ENCODE data around the gene APEX1.
A peak's percentile ranks its signal among the peaks of the same experiment; 100 is the strongest.

Gene APEX1

DNA sequence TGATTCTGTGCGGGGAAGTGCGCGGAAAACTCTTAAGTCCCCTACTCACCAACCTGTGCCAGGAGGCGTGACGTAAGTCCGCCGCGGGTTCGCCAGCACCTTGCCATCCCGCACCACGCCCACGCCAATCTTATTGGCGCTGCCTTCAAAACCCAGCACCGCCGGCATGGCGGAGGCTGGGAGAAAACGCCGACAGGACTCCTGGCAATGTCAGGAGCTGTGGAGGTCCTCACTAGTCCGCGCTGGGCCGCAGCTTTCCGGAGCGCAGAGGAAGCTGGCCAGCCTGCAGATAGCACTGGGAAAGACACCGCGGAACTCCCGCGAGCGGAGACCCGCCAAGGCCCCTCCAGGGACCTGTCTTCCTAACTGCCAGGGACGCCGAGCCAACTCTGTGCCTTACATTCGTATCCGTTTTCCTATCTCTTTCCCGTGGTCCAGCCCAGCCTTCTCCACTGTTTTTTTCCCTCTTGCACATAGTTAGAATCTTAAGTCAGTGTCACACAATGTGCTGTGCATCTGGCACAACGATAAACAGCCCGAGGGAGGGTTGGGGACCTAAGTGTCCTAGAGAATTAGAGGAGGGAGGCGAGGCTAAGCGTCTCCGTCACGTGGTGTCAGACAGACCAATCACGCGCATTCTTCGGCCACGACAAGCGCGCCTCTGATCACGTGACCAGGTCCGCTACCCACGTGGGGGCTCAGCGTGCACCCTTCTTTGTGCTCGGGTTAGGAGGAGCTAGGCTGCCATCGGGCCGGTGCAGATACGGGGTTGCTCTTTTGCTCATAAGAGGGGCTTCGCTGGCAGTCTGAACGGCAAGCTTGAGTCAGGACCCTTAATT lies at the start of gene APEX1, which contains the start of gene OSGEP:
APEX1 (plus strand) TSS at position 711 of the 839 bp plus-strand sequence. CDS start 420 bp downstream, outside the sequence.
OSGEP (minus strand) TSS at position 297 of the 839 bp plus-strand sequence; CDS start at position 168, 129 bp downstream.
- peak; percentile 84 to 95 (median 93) for DNase-seq (ENCODE audit: low read depth in 4 of 4, low spot score in 1 of 4)

DNA sequence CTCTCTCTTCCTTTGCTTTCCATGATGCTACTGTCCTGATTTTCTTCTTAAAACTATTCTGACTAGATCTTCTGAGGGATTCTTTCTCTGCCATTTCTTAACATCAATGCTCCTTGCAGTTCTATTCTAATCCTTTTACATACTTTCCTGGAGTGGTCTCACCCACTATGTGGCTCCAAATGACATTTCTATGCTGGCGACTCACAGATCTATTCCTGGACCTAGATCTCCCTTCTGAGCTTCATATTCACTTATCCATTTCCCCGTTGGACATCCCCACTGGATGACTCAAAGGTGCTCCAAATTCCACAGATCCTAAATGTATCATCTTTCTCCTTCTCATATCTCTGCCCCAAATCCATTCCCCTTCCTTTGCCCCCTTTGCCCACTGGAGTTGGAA lies 45.8 kb upstream of the APEX1 start:
- DNase-seq (ENCODE audit: low read depth in 4 of 4, low spot score in 1 of 4): no peak

DNA sequence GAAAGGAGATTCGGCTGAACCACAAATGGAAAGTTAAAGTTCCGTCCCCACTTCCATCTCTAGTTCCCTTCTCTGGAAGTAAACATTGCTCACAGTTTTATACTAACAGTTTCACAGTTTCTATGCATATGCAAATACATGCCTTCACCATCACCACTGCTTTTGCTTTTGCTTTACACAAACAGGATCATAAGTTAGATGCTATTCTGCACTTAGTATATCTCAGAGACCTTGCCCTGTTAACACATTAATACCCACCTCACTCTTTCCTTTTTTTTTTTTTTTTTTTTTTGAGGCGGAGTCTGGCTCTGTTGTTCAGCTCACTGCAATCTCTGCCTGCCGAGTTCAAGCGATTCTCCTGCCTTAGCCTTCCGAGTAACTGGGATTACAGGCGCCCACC lies 42.6 kb upstream of the APEX1 start:
- no peak for DNase-seq (ENCODE audit: low read depth in 4 of 4, low spot score in 1 of 4)

DNA sequence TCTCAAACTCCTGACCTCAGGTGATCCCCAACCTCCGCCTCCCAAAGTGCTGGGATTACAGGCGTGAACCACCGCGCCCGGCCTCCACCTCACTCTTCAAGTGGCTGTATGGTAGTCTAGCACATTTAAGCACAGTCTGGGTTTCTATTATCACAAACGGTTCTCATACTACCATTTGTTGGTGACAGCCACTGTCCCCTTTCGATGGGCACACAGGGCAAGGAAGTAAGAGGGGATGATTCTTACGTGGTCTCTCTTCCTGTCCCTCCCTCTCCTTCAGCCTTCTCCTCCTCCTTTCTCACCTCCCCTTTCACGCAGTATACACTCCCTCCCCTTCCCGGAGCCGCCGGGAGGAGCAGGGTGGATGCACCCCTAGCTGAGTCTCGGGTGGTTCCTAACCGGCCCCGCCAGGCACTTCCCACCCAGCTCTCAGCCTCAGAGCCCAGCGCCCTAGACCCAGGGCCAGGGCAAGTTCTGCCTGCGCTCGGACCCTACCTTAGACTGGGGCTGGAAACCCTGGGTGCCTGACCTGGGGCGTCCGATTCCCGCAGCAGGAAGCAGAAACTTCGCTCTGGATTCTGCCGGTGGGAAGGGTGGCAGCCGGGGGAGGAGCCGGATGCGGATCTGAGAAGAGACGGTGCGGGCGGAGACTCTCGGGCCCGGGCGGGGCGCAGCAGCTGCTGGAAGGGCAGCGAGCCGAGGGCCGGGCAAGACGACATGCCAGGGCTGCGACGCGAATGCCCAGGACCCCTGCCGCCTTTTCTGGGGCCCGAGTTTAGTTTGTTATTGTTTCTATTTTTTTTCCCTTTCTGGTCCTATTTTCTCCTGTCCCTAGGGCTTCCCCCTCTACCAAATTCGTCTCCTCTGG lies 41.9 kb upstream of the APEX1 start, which contains the start of gene TEP1:
TEP1 (minus strand) TSS at position 626 of the 868 bp plus-strand sequence. CDS start 5,062 bp downstream, outside the sequence.
- DNase-seq (ENCODE audit: low read depth in 4 of 4, low spot score in 1 of 4): peak; percentile 44 to 73 (median 58)

- no peak for DNase-seq (ENCODE audit: low read depth in 4 of 4, low spot score in 1 of 4)
Measured at GRCh38 chr14:20413744-20414082, 41.3 kb upstream of the APEX1 start.

- DNase-seq (ENCODE audit: low read depth in 4 of 4, low spot score in 1 of 4): no peak
Measured at GRCh38 chr14:20415782-20416206, 39.2 kb upstream of the APEX1 start.

GRCh38 chr14:20416223-20416622 lies 38.8 kb upstream of the APEX1 start:
- DNase-seq (ENCODE audit: low read depth in 4 of 4, low spot score in 1 of 4): no peak

GRCh38 chr14:20417250-20418186 lies 37.5 kb upstream of the APEX1 start:
- DNase-seq (ENCODE audit: low read depth in 4 of 4, low spot score in 1 of 4): no peak

DNA sequence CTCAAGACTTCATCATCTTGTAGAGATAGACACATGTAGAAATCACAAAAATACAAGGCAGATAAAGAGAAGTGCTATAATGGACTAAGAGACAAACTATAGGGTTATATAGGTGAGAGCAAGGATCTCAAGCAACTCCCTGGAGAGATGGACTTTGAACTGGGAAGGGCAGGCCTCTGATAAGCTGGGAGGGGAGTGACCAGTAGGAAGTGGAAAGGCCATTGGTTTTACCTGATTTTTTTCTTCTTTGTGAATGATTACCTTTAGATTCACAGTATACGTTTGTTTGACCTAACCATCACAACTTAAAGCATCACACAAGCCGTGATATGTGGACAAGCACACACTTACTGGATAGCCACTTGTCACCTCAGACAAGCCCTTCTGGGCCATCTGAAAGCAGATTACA lies 36.5 kb upstream of the APEX1 start:
- DNase-seq (ENCODE audit: low read depth in 4 of 4, low spot score in 1 of 4): no peak

DNA sequence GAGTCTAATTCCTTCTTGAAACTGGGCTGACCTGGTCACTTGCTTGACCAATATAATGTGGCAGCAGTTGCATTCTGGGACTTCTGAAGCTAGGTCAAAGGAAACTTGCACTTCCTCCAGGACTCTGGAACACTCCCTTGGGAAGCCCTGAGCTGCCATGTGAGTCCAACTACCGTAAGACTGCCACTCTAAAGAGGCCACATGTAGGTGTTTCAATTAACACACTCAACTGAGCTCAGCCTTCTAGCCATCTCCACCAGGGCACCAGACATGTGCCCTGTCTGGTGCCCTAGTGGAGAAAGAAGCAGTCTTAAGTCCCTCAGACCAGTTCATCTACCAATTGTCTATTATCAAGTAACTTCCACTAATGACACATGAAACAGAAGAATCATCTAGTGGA lies 35.6 kb upstream of the APEX1 start:
- DNase-seq (ENCODE audit: low read depth in 4 of 4, low spot score in 1 of 4): no peak

DNA sequence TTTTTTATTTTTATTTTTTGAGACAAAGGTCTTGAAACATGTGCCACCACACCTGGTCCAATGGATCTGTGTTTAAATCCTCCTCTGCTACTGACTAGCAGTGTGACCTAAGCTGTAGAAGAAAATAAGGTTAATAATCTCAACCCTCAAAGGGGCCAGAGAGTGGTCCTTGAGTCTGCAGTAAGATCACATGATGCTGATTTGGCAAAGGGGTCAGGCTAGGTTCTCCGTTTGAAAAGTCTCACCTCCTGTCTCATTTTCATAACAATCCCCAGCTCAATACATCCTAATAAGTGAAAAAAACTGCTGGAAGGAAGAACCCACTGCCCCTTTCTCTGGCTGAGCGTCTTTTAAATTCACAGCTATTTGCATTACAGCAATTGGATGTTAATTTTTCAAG lies 33.8 kb upstream of the APEX1 start:
- DNase-seq (ENCODE audit: low read depth in 4 of 4, low spot score in 1 of 4): no peak

DNA sequence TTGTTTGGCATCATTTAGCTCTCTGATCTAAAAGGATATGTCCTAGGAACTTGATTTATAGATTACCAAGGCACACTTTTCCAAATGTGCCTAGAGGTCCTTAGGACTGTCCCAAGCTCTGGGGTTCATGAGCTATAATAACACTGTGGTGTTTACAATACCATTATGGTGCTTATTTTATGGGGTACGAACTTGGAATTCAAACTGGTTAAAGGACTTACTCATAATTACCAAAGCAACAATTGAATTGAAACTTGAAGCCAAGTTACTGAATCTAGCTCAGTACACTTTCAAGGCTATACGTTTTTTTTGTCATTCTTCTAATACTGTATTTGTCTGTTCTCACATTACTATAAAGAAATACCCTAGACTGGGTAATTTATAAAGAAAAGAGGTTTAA lies 32.1 kb upstream of the APEX1 start:
- DNase-seq (ENCODE audit: low read depth in 4 of 4, low spot score in 1 of 4): no peak

GRCh38 chr14:20424851-20425250 lies 30.2 kb upstream of the APEX1 start:
- no peak for DNase-seq (ENCODE audit: low read depth in 4 of 4, low spot score in 1 of 4)

DNA sequence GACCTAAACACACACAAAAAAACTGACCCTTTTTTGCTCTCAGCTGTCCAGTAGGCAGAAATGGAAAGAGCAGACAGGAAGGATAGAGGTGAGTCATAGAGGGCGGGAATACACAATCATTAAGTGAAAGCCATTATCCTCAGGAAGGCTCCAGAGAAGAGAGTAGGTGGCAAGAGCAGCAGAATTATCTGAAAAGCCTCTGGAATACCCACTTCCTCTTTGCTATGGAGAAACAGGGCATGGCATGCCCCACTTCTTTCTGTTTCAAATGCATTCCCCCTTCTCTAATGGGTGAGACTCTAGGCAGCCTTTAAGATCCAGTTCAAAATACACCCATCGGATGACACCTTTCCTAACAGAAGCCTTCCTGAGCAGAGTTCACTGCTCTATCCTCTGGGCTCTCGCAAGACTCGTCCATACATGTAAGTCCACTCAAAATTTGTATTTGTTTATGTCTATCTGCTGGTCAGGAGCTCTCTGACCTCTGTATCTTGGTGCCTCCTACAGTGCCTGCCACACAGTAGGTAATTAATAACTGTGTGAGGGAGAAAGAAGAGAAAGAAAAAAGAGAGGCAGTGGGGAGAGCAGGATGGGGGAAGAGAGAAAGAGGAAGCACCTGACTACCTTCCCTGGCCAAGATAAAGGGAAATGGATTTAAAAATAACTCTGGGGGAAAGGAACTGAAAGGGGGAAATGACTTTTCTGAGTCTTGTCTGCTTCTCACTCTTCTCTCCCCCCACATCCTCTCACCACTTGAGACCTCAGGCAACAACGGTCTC lies 27.6 kb upstream of the APEX1 start:
- DNase-seq (ENCODE audit: low read depth in 4 of 4, low spot score in 1 of 4): no peak

- DNase-seq (ENCODE audit: low read depth in 4 of 4, low spot score in 1 of 4): no peak
Measured at GRCh38 chr14:20428010-20428365, 27.0 kb upstream of the APEX1 start.

DNA sequence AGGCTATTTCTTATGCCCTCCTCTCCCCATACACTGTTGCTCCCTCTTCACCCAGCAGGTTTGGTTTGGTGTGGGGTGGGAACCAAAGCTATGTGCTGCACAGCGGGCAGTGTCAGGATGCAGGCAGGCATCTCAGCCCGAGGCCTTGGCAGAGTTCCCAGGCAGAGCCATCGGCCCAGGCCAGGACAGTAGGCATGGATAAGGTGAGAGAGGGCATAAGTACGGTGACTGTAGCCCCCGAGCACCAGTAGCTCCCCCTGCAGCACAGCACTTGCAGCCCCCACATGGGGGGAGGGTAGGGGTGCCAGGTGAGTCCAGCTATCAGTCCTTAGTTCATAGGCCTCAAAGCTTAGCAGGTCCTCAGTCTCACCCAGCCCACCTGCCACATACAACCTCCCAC lies 26.2 kb upstream of the APEX1 start:
- no peak for DNase-seq (ENCODE audit: low read depth in 4 of 4, low spot score in 1 of 4)

GRCh38 chr14:20429801-20430669 lies 25.0 kb upstream of the APEX1 start:
- no peak for DNase-seq (ENCODE audit: low read depth in 4 of 4, low spot score in 1 of 4)

DNA sequence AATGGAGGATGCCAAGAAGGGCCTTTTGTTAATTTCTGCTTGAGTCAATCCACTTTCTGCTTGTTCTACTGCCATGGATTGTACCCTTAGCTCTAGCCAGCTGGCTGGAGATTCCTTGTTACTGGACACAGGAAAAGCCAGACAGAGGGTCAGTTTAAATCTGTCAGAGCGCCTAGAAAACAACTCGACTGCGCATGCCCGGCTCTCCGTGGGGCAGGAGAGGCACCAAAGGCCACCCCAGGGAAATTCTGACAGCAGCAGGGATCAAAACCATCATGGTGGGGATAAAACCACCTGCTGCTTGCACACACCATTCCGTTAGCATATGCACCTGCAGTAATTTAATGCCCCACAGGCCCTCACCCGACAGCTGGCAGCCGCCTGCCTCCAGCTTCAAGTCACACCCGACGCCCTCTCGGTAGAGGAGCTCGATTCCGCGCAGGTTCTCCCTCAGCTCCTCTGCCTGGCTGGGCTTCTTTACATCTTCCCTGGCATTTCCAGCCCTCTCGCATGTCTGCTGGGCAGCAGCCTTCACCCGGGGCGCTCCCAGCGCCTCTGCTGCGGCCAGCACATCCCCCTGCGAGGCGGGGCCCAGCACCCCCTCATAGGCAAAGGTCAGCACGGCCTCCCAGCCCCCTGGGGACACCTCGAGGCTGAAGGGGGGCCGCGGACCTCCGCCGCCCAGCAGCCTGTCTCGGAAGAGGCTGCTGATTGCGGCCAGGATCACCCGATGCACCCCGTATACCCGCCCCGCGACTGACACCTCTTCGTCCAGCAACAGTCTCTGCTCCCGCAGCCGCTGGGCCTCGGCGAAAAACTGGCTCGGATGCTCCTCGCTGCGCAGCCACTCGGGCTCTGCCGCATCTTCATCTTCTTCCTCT lies 20.1 kb upstream of the APEX1 start:
- DNase-seq (ENCODE audit: low read depth in 4 of 4, low spot score in 1 of 4): no peak
